Endothelial cell of umbilical vein (primary cell): ENCODE data around the gene CCDC6. TPM values are rescaled to one million over a fixed set of nuclear protein-coding genes. Genes with fewer than 3 reads are reported as not detected.

ENCODE experiments used
- BruUV-seq: library from RNA; stranded (reverse); fragments of 400-500 nt; replicated peaks from 2 replicates; lab custom pipeline; 2021; lab: Mats Ljungman, UMichigan
- CTCF ChIA-PET: fragments of 300-600, 350-600 bp; sonication (Branson Sonifier 250); formaldehyde crosslinking; loops from one replicate; lab custom pipeline; 2021; ENCODE audit warnings: antibody characterized with exemption, inconsistent platforms; lab: Charles Lee
- POLR2A ChIA-PET: fragments of 300-600, 350-600 bp; sonication (Branson Sonifier 250); formaldehyde crosslinking; loops from one replicate; lab custom pipeline; 2021; ENCODE audit warnings: antibody characterized with exemption, inconsistent platforms; lab: Charles Lee
- DNase-seq: peaks from one replicate; pipeline ENCODE4 v3.0.0-alpha.2; 2011; ENCODE audit warnings: low read depth, low spot score
- FAIRE-seq: peaks from 2 replicates; lab custom pipeline; 2011; peaks lifted over from hg19 to GRCh38; lab: Jason Lieb, UNC
- H2AFZ ChIP-seq: 2 replicates; pipeline ENCODE4 v1.6.0; 2012; ENCODE audit warnings: low read depth, low read length, control low read depth, inconsistent platforms
- H3K27ac ChIP-seq: 2 replicates; pipeline ENCODE4 v1.5.1; 2011; ENCODE audit warnings: low read depth, mild to moderate bottlenecking, control low read depth, low read length, moderate library complexity; ENCODE audit not compliant: insufficient read depth
- H3K27me3 ChIP-seq, 2 experiments: 2 replicates each; pipeline versions ENCODE4 v1.6.0 to v1.6.1; 2011; ENCODE audit warnings: low read length in 2 of 2, mixed read lengths in 1 of 2; ENCODE audit not compliant: control insufficient read depth in 2 of 2, insufficient read depth in 2 of 2
- H3K36me3 ChIP-seq, 2 experiments: 2 replicates in 1 of 2; 3 replicates in 1 of 2; pipeline ENCODE4 v1.5.1; 2011; ENCODE audit warnings: low read length in 2 of 2, mild to moderate bottlenecking in 1 of 2, moderate library complexity in 1 of 2; ENCODE audit not compliant: control insufficient read depth in 2 of 2, insufficient read depth in 2 of 2; ENCODE audit errors: extremely low read depth in 1 of 2
- H3K4me1 ChIP-seq: 3 replicates; pipeline ENCODE4 v1.5.1; 2011; ENCODE audit warnings: mild to moderate bottlenecking, low read length; ENCODE audit not compliant: control insufficient read depth, insufficient read depth; ENCODE audit errors: extremely low read depth
- H3K4me2 ChIP-seq: 2 replicates; pipeline ENCODE4 v1.6.1; 2011; ENCODE audit warnings: low read length, control low read depth, mixed read lengths; ENCODE audit not compliant: insufficient read depth
- H3K4me3 ChIP-seq, 3 experiments: fragments of 200-600 bp in 1 of 3; sonication (generic), shearing (Covaris generic) in 1 of 3; replicated peaks in 1 of 3; 2 replicates each; pipeline ENCODE4 v1.5.1; 2011 to 2016; ENCODE audit warnings: control low read depth in 3 of 3, low read length in 3 of 3, mild to moderate bottlenecking in 2 of 3, inconsistent platforms in 1 of 3, low read depth in 1 of 3, moderate library complexity in 1 of 3; ENCODE audit not compliant: insufficient read depth in 1 of 3
- H3K79me2 ChIP-seq: 2 replicates; pipeline ENCODE4 v1.6.0; 2012; ENCODE audit warnings: low read length, inconsistent platforms; ENCODE audit not compliant: control insufficient read depth, insufficient read depth
- H3K9ac ChIP-seq: replicated peaks from 2 replicates; pipeline ENCODE3; 2011; ENCODE audit warnings: low read length, control low read depth; ENCODE audit not compliant: insufficient read depth; ENCODE audit errors: extremely low read depth
- H3K9me1 ChIP-seq: replicated peaks from 3 replicates; pipeline ENCODE4 v1.6.0; 2011; ENCODE audit warnings: mild to moderate bottlenecking, low read length; ENCODE audit not compliant: control insufficient read depth, insufficient read depth; ENCODE audit errors: extremely low read depth
- H3K9me3 ChIP-seq: replicated peaks from 2 replicates; pipeline ENCODE4 v1.5.1; 2012; ENCODE audit warnings: low read length, inconsistent platforms; ENCODE audit not compliant: control insufficient read depth, insufficient read depth
- H4K20me1 ChIP-seq: replicated peaks from 2 replicates; pipeline ENCODE3; 2011; ENCODE audit warnings: mild to moderate bottlenecking, low read length; ENCODE audit not compliant: control insufficient read depth, insufficient read depth; ENCODE audit errors: extremely low read depth
- FOS ChIP-seq: IDR thresholded peaks from 2 replicates; pipeline ENCODE4 v1.6.1; 2011; ENCODE audit warnings: mild to moderate bottlenecking, low read length, moderate library complexity, borderline replicate concordance; ENCODE audit not compliant: insufficient read depth
- JUN ChIP-seq: IDR thresholded peaks from 2 replicates; pipeline ENCODE4 v1.6.1; 2011; ENCODE audit warnings: borderline replicate concordance, low read depth; ENCODE audit not compliant: insufficient read length, insufficient read depth
- MYC ChIP-seq: IDR thresholded peaks from one replicate; pipeline ENCODE4 v1.6.1; 2011; ENCODE audit warnings: mild to moderate bottlenecking, low read depth, low read length
- POLR2A ChIP-seq: IDR thresholded peaks from 2 replicates; pipeline ENCODE4 v1.6.1; 2012; ENCODE audit warnings: low read depth, mild to moderate bottlenecking, control low read depth, low read length
- POLR2AphosphoS5 ChIP-seq: IDR thresholded peaks from 2 replicates; pipeline ENCODE4 v1.6.1; 2012; ENCODE audit warnings: low read depth, mild to moderate bottlenecking, control low read depth, low read length, moderate library complexity; ENCODE audit not compliant: insufficient read depth
- dilution Hi-C: fragments of 300-500 bp; cut with MboI; formaldehyde crosslinking; loops from one replicate; pipeline ENCODE4 v1.15.0; 2019; ENCODE audit warnings: low sequenced_read_pairs; ENCODE audit not compliant: extremely low pct_ligation_motif_present
- intact Hi-C: fragments of 100-400 bp; cut with micrococcal nuclease; formaldehyde crosslinking; loops from one replicate; pipeline ENCODE4 v1.10.0; 2022
- polyA plus RNA-seq, 4 experiments: library from polyadenylated mRNA; depleted of rRNA in 3 of 4; stranded (reverse) in 3 of 4; unstranded in 1 of 4; fragments of >200 nt; gene quantifications; 2 replicates each; pipeline versions ENCODE4 v1.2.1 to v1.2.3, GENCODE V29; 2011 to 2012; ENCODE audit warnings: missing spikeins in 1 of 4
- total RNA-seq: library from RNA; stranded (reverse); gene quantifications from 2 replicates; pipeline ENCODE4 v1.2.3, GENCODE V29; 2021

Gene CCDC6
- total and polyA plus RNA-seq, 2 donors (not counting 3 experiments of a cell fraction or from before 2014, with no cell fraction given) = 16.8 to 36.8 TPM

- no peak overlapping the region for H2AFZ ChIP-seq
- intact Hi-C loops = no loop called here
- no peaks in the 10 kb centered on the region for H3K9me1 ChIP-seq
- FAIRE-seq (no peak), DNase-seq (no peak)
- no peaks in the 10 kb centered on the region for H3K27me3 ChIP-seq
- no peaks in the 10 kb centered on the region for H3K36me3 ChIP-seq
- no peak for TF ChIP-seq MYC
- TF ChIP-seq POLR2A = no peak
- H3K79me2 ChIP-seq = peaks cover 57% of the 10 kb centered on the region
- BruUV-seq = no TSS peak
- H4K20me1 ChIP-seq = no peaks in the 10 kb centered on the region
- H3K9ac ChIP-seq = no peak overlapping the region
- H3K4me1 ChIP-seq = no peaks in the 10 kb centered on the region
- ChIA-PET CTCF (interaction anchor here (1.5 kb wide), 1 partner anchor 12 kb away, joined by 4 read pairs; no protein-coding TSS in a partner anchor), POLR2A (no interaction called here)
- H3K9me3 ChIP-seq = no peaks in the 10 kb centered on the region
- no peak overlapping the region for H3K4me2 ChIP-seq
- no peak overlapping the region for H3K4me3 ChIP-seq
- H3K27ac ChIP-seq = no peak overlapping the region
- dilution Hi-C loops = no loop called here
Observed at GRCh38 chr10:59857921-59858320, 48.4 kb downstream of the CCDC6 start.

- Histone ChIP-seq H3K9me1 (no peaks in the 10 kb centered on the region), H3K79me2 (peaks cover 57% of the 10 kb centered on the region), H4K20me1 (no peaks in the 10 kb centered on the region), H3K36me3 (no peaks in the 10 kb centered on the region), H3K27me3 (no peaks in the 10 kb centered on the region), H3K4me3 (no peak overlapping the region), H3K9ac (no peak overlapping the region), H3K4me1 (peaks cover 6% of the 10 kb centered on the region), H3K4me2 (no peak overlapping the region), H2AFZ (no peak overlapping the region), H3K9me3 (no peaks in the 10 kb centered on the region), H3K27ac (no peak overlapping the region)
- no TSS peak for BruUV-seq
- TF ChIP-seq JUN = no peak
- no peak for TF ChIP-seq FOS
- no peak for TF ChIP-seq POLR2A
- TF ChIP-seq MYC = no peak
- TF ChIP-seq POLR2AphosphoS5 = no peak
- ChIA-PET POLR2A (no interaction called here), CTCF (interaction anchor here (1.9 kb wide), 1 partner anchor 26 kb away, joined by 6 read pairs; no protein-coding TSS in a partner anchor)
- FAIRE-seq (no peak), DNase-seq (no peak)
- intact Hi-C loops = no loop called here
- dilution Hi-C loops = no loop called here
Observed at GRCh38 chr10:59857049-59857448, 49.3 kb downstream of the CCDC6 start.
